GM18499 (cell line): Measurements from ENCODE around the gene SURF2.
"Not testable (repeated sequence)": the region's sequence is repeated elsewhere in the genome, so short reads cannot be mapped to it uniquely, and the experiment has no call there.

ENCODE experiments used
- ATAC-seq: cut with Tn5 transposase; IDR thresholded peaks from one replicate; pipeline ENCODE4 v1.9.1; 2021; ENCODE audit warnings: moderate number of reproducible peaks; ENCODE audit not compliant: insufficient read depth, unreplicated experiment

Gene SURF2

GRCh38 chr9:133356391-133357091 is at the start of gene SURF2, which contains the start of gene SURF1:
TSS of gene SURF2 (plus strand) at chr9:133356550. CDS start at chr9:133356593, 43 bp downstream.
TSS of gene SURF1 (minus strand) at chr9:133356487. CDS start at chr9:133356453, 34 bp downstream.
- no peak for ATAC-seq

- ATAC-seq: no peak
These were observed 49.0 kb upstream of the SURF2 start for GRCh38 chr9:133307301-133307700.

GRCh38 chr9:133309608-133310007 is 46.7 kb upstream of the SURF2 start:
- ATAC-seq: no peak

- no peak for ATAC-seq
These were observed 40.4 kb upstream of the SURF2 start for GRCh38 chr9:133315997-133316396.

GRCh38 chr9:133317551-133317950 is 38.8 kb upstream of the SURF2 start:
- ATAC-seq: not testable (repeated sequence)

GRCh38 chr9:133320421-133320881 is 35.9 kb upstream of the SURF2 start:
- no peak for ATAC-seq

GRCh38 chr9:133321411-133321935 is 34.9 kb upstream of the SURF2 start:
- ATAC-seq: no peak

- ATAC-seq: no peak
These were observed 33.6 kb upstream of the SURF2 start for GRCh38 chr9:133322701-133323100.

- no peak for ATAC-seq
These were observed 33.1 kb upstream of the SURF2 start for GRCh38 chr9:133323211-133323610.

GRCh38 chr9:133323991-133324703 is 32.2 kb upstream of the SURF2 start:
- no peak for ATAC-seq

GRCh38 chr9:133327021-133327420 is 29.3 kb upstream of the SURF2 start:
- not testable (repeated sequence) for ATAC-seq

- no peak for ATAC-seq
These were observed 28.4 kb upstream of the SURF2 start for GRCh38 chr9:133327834-133328484.

GRCh38 chr9:133329306-133330156 is 26.8 kb upstream of the SURF2 start:
- not testable (repeated sequence) for ATAC-seq

GRCh38 chr9:133331221-133331620 is 25.1 kb upstream of the SURF2 start:
- no peak for ATAC-seq

- no peak for ATAC-seq
These were observed 24.5 kb upstream of the SURF2 start for GRCh38 chr9:133331641-133332380.

- ATAC-seq: no peak
These were observed 24.0 kb upstream of the SURF2 start for GRCh38 chr9:133332381-133332730.

- no peak for ATAC-seq
These were observed 23.3 kb upstream of the SURF2 start for GRCh38 chr9:133333011-133333410.

GRCh38 chr9:133333566-133333965 is 22.8 kb upstream of the SURF2 start:
- ATAC-seq: no peak

- ATAC-seq: no peak
These were observed 22.2 kb upstream of the SURF2 start for GRCh38 chr9:133334161-133334560.
